Stimulated activated naive CD4-positive, alpha-beta T cell treated with Interleukin-2 at 50 U/mL for 16 hours (primary cell): Measurements from ENCODE around the gene MOB3A.
A peak's percentile ranks its signal among the peaks of the same experiment; 100 is the strongest.

Experiments
- DNase-seq: peaks from one replicate; lab custom pipeline; 2025; lab: John Stamatoyannopoulos, UW

The MOB3A gene

DNA sequence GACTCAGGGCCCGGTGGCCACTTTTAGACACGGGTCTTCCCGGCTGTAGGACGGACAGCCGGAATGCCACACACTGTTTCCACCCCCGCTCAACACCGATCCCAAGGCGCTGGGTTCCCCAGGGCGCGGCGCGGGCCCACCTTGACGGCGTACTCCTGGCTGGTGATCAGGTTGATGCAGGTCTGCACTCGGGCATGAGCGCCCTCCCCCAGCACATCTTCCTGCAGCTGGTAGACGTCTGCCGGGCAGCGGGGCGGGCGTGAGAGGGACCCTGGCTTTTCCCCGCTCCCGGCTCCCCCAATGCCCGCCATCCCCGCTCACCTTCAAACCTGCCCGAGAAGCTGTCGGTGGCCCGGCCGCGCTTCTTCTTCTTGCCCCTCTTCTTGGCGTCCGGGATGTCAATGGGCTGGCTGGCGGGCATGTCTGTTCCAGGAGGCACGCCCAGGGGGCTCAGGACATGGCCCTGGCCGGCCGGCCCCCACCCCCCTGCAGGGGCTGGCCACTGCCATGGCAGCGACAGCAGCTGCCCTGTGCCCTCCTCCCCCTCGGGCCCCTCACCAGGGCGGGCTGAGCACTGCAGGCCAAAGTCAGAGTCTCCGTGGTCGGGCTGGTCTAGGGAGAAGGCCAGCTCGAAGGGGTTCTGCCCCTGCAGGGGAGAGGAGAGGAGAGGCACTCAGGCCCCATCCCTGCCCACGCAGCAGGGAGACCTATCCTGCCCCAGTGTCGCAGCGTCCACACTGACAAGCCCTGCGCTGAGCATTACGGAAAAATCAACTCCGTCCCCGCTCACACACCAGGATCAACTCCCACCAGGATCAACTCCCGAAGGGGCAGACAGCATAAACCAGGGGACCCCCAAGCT lies 49.8 kb downstream of the MOB3A start:
- no peak for DNase-seq

DNA sequence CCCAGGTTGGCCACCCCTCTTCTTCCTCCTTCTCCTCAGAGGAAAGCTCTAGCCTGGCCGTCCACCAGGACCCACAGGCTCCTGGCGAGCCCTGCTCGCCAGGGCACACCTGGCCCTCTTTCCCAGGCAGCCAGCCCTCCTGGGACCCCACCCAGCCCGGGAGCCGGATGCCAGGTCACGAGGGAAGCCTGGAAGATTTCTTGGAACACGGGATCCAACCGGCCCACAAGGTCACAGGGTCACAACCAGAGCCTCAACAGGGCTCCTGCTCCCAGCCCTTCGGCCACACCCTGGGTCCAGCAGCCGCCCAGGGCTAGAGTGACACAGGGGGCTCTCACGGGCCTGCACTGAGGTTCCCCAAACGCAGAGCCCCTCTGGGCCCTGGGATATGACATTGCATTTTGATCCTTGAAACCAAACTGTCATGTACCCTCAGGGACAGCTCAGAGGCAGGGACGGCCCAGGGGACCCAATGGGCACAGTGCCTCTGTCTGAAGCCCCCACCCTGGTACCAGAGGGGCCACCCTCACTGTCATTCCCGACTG lies 50.6 kb downstream of the MOB3A start:
- no peak for DNase-seq

DNA sequence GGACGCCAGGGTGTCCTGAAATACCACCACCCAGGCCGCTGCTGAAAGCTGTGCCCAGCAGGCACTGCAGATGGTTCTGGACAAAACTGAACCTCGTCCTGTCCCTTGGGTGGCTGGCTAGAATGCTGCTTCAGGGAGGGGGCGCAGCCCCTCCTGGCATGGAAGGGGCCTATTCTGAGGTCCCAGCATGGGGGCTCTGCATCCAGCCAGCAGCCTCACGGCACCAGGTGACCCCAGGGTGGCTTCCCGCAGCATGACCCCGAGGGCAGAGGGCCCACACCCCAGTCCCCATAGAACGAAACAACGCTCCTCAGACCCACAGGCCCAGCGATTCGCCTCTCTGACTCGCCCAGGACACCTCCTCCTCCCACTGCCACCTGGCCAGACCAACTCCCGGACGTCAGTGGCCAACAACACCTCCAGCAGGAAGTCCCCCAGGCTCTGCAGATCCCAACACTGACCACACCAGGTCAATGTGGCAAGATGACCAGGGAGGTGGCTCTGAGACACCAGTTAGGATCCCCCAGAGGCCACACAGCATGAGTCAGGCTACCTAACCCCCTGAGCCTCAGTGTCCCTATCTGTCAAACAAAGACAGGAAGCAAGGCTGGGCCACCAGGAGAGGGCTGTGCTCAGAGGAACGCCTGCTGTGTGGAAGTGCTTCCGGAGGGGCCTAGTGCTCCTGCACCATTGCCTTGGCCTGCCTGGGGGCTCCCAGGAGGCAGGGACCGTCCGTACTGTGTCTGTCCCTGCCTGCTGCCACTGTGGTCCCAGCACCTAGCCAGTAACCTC lies 51.2 kb downstream of the MOB3A start:
- DNase-seq: no peak

DNA sequence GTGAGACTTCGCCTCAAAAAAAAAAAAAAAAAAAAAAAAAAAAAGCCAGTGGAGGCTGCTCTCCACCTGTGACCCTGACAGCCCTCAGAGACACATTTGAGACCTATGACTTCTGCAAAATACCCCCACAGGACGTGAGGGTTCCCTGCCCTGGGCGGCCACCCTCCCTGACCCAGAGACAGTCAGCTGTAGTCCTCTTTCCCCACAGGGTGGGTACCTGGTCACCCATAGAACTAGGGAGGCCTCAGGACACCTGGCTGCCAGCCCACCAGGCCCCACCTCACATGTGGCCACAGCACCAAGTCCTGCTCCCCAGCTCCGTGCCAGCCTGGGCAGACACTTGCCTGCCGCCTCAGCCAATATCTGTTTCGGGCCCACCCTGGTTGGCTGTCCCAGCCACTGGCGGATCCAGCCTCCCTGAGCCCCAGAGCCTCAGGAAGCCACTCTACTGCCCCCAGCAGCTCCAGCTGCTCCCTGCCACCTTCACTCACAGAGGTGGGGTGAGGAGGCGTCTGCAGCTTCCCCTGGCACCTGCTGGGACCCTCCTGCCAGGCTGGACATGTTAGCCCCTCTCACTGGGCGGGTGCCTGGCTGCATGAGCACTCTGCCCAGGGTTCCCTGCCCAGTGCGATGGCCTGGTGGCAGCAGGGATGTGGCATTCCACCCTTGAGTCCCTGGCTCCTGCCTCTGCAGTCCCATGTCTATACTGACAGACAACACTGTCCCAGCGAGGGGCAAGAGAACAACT lies 52.0 kb downstream of the MOB3A start:
- DNase-seq: no peak

DNA sequence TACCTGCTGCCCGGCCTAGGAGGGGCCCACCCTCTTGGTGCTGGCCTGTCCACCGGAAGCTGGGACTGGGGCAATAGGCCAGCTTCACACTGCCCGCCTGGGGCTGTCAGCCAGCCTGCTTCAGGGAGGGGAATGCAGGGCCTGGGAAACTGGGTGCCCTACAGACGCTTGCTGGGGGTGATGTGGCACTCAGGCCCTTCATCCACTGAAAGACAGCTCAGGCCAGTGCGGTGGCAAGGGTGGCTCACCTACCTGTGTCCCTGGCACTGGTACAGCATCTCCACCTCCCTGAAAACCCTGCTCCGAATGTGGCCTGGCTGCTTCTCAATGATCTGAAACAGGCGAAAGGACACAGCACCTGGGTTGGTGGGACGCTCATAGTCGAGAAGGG lies 52.9 kb downstream of the MOB3A start:
- no peak for DNase-seq

DNA sequence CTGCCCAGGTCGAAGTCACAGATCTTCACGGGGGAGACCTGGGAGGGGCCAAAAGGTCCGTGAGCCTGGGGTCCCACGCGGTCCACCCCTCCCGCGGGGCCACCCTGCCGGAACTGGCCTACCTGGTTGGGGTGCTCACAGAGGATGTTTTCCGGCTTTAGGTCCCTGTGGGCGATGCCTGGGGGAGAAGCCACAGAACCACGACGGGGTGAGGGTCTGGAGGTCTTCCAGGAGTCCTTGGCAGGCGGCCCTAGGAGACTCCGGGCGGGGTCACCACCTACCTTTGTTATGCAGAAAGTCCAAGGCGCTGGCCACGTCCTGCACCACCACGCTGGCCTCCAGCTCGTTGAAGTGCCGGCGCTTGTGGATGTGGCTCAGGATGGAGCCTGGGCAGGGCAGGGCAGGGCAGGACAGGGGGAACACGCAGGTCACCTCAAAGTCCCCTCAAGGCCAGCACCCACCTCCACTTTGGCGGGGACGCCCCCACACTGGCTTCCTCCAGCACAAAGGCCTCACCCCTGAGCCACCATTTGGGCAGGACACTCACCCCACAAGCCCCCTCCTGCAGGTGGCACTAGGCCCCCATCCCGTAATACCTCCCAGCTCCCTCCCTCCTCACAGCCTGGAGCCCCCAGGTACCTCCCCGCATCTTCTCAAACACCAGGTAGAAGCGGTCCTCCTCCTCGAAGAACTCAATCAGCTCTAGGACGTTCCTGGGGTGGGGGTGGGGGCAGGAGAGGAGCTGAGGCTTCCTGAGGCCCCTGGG lies 53.5 kb downstream of the MOB3A start:
- no peak for DNase-seq

GRCh38 chr19:2041683-2042484 lies 54.2 kb downstream of the MOB3A start:
- peak; percentile 99 for DNase-seq

GRCh38 chr19:2041433-2041682 lies 54.8 kb downstream of the MOB3A start:
- no peak for DNase-seq

- no peak for DNase-seq
Measured at GRCh38 chr19:2040647-2041432, 55.3 kb downstream of the MOB3A start.

DNA sequence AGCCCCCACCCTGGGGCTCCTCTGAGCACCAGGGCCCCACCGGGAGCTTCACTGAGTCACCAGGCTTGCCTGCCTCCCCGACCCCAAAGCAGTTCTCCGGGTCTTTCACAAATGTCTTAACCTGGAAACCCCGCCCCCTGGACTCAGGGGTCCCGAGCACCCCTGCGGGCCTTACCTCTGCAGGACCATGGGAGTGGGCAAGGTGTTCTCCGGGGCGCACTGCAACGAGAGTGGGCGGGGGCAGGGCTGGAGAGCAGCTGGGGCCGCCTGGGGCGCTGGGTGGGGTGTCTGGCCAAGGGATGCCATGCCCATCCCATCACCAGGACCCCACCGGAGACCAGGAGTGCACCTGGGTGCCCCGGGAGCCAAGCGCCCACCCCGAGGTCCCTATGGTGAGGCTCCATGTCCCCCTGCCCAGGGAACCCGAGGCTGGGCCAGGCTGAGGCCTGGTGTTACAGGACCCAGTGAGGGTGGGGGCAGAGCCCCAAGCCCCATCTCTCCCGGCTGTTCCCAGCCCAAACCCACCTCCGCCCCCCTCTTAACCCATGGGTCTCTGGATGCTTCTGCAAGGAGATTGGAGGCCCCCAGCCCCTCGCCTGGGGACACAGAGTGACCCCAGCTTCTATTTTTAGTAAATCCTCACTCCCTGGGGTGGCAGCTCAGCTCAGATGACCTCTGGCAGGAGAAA lies 56.0 kb downstream of the MOB3A start:
- no peak for DNase-seq

- no peak for DNase-seq
Measured at GRCh38 chr19:2039089-2039958, 56.8 kb downstream of the MOB3A start.

- DNase-seq: no peak
Measured at GRCh38 chr19:2038284-2039088, 57.6 kb downstream of the MOB3A start.

DNA sequence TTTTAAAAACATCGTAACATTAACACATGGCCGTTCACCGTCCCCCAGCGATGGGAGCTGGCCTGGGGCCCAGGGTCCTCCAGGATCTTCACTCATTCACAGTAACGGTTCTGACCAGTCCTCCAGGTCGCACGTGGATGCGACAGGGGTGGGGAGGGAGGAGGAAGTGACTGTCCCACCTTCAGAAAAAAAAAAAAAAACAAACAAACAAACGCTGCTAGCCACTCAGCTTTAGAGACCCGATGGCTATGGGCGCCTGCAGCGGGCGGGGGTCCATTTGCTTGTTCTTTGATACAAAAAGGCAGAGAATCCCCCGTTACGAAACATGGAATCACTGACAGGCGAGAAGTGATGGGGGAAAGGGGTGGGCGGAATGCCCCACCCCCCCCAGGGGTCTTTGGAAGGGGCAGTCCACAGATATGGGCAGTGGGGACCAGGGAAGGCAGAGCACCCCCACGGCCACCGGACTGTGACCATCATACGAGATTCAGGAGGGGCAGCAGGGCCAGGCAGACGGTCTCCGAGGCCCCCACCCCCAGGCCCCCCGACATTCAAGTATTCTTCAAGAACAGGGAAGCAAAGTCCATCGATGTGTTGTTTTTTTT lies 58.4 kb downstream of the MOB3A start:
- no peak for DNase-seq

GRCh38 chr19:2036424-2036823 lies 59.7 kb downstream of the MOB3A start:
- DNase-seq: no peak

GRCh38 chr19:2035590-2035991 lies 60.5 kb downstream of the MOB3A start:
- DNase-seq: no peak

DNA sequence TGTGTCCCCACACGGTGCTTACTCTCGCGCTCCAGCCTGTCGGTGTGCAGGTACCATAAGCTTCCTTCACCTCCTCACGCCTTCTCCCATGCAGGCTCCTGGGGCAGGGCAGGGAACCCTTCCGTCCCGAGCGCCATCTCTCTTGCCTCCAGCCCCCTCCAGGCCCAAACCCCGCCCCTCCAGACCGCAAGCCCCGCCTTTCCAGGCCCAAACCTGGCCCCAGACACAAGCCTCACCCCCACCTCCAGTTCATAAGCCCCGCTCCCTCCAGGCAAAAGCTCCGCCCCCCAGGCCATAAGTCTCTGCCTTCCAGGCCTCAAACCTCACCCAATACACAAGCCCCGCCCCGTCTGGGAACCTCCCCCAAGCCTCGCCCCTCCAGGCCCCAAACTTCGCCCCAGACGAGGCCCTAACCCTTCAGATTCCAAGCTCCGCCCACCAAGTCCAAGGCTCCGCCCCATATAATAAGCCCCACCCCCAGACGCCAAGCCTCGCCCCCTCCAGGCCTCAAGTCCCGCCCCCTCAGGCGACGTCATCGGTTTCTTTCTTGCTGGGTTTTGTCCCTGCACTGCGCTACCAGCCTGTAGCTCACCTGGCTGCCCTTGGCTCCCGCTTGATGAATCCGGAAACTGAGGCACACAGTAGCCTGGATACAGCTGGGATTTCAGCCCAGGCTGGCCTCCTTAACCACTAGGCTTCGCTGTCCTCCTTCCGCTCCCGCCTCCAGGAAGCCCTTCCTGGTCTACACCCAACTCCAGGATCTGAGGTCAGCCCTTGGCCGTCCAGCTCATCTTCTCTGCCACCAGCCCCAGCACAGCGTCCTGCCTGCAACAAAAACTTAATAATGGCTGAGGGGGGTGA lies 61.2 kb downstream of the MOB3A start:
- peak; percentile 34 for DNase-seq
